NK-92 (cell line): ENCODE data around the gene ATG9A.
"Not testable (repeated sequence)": the region's sequence is repeated elsewhere in the genome, so short reads cannot be mapped to it uniquely, and the experiment has no call there.

ENCODE experiments used
- DNase-seq: peaks from one replicate; lab custom pipeline; 2025; ENCODE audit not compliant: unreplicated experiment; lab: John Stamatoyannopoulos, UW

Gene ATG9A

DNA sequence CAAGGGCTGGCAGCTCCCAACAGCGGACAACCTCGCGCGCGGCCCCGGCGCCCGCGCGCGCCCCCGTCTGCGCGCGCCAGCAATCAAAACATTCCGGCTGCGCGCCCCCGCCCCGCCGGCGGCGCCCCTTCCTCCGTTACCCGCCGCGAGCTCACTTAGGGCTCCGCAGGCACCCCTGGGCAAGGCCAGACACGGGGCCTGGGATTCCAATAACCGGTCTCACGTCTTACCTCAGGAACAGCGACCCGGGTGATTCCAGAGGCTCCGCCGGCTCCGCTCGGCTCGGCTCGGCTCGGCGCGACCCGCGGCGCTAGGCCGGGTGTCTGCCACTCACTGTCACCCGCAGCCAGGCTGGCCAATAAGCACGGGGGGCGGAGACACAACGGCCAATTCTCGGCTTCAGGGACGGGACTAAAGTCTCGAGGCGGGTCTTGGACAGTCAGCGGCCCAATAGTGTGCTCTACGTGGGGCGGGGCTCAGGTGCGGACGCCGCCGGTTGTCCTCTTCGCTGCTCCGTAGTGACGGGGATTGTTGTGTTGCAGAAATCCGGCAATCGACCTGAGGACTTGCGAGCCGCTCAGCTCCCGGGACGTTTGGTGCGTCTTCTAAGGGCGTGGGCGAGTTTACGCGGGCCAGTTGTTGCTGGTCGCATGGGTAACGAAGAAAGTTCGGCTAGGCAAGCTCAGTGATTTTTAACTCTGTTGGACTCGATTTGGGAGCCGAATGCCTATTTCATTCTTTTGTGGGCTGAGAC, at the start of gene ATG9A, which contains the start of gene ANKZF1:
Gene ATG9A (minus strand): TSS at position 332 of the 754 bp plus-strand sequence. CDS start 1,612 bp downstream, outside the sequence.
Gene ANKZF1 (plus strand): TSS at position 502 of the 754 bp plus-strand sequence. CDS start 452 bp downstream, outside the sequence.
- DNase-seq = peak; percentile 95

GRCh38 chr2:219278655-219279150, 49.3 kb upstream of the ATG9A start:
- no peak for DNase-seq

GRCh38 chr2:219277703-219278654, 48.5 kb upstream of the ATG9A start:
- DNase-seq = no peak

DNA sequence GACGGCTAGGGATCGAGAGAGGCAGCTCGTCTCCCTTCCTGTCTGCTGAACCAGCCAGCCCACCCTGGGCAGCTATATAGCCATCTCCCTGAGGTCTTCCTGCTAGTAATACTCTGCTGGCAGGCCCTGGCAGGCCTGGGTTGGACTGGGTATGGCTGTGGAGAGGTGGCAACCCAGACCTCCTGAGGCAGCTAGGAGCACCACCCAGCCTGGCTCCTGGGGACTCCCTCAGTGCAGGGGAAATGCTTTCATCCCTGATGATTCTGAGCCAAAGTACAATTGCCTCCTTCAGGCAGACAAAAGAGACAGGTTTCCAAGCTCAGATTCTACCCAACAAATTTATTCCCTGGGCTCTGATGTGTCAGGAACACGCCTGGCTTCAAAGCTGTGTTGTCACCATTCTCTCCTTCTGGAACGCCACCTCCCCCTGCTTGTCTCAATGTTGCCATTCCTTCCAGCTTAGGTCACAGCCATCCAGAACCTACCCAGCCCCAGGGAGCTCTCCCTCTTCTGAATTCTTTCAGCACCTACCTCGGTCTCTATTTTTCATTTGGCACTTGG, 45.0 kb upstream of the ATG9A start:
- no peak for DNase-seq

DNA sequence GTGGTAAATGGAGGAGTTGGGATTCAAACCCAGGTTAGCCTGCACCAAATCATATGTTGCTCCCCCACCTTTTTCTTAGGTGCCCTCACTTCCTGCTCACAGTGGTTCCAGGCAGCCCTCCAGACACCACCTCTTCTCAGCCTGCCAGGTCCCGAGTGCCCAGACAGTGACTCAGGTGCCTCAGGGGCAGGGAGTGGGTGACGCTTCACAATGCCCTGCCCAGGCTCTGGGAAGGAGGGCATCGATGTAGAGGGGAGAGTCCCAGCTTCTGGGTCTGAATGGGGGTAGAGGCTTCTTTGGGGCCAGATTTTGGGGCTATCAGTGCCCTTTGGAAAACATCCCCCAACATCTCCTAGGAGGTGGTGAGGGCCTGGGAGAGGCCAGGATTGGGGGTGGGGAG, 44.5 kb upstream of the ATG9A start:
- DNase-seq = no peak

- DNase-seq = no peak
Measured at GRCh38 chr2:219272995-219273394, 43.6 kb upstream of the ATG9A start.

- DNase-seq = no peak
Measured at GRCh38 chr2:219272356-219272755, 42.9 kb upstream of the ATG9A start.

DNA sequence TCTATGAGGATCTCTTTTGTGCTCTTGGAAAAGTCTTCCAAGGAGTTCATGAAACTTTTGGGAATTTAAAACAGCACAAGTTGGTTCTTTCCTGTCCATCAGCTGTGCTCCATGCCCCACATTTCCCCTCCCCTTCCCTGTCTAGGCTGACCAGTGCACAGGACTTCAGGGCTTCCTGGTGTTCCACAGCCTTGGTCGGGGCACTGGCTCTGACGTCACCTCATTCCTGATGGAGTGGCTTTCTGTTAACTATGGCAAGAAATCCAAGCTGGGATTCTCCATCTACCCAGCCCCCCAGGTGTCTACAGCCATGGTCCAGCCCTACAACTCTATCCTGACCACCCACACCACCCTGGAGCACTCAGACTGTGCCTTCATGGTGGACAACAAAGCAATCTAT, 41.6 kb upstream of the ATG9A start:
- no peak for DNase-seq

DNA sequence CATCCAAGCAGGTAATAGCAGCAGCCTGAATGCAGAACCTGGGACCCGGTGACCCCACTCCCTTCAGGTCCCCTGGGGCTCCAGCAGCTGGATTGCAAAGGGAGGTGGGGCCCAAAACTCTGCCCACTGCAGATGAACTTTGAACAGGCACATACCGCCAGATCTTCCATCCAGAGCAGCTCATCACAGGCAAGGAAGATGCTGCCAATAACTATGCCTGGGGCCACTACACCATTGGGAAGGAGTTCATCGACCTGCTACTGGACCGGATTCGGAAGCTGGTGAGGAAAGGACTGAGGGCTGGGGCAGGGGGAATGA, 40.6 kb upstream of the ATG9A start:
- DNase-seq = no peak

DNA sequence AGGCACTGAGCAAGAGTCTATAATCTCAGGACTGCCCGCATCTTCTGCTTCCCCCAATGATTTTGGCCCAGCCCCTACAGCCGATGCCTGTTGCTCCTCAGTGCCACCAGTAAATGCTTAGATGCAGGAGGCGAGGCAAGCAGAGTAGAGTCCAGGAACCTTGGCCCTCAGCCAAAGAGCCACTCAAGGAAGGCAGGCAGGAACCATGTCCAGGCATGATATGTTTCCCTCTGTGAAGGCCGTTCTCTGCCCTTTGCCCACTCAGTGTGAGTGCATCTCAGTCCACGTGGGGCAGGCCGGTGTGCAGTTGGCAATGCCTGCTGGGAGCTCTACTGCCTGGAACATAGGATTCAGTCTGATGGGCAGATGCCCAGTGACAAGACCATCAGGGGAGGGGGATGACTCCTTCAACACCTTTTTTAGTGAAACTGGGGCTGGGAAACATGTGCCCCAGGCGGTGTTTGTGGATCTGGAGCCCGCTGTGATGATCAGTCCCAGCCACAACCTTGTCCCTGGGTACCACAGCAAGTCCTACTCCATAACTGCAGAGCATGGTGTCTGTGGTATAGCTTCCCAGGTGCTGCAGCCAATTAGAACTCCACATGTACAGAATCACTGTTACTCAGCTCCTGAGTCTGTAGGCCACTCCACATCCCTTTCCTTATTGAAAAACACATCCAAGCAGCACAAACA, 40.1 kb upstream of the ATG9A start:
- no peak for DNase-seq

DNA sequence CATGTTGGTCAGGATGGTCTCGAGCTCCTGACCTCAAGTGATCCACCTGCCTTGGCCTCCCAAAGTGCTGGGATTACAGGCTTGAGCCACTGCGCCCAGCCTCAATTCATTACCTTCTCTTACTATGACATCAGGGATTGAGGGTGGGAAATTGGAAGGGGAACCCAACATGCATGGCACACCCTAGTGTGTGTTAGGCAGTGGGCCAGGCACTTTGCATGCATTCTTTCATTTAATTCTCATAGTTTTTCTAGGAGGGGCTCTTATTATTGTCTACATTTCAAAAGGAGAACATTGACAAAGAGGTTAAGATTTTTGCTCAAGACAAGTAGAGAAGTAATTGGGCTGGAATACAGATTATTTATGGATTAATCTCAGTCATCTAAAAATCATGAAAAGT, 38.9 kb upstream of the ATG9A start:
- no peak for DNase-seq

DNA sequence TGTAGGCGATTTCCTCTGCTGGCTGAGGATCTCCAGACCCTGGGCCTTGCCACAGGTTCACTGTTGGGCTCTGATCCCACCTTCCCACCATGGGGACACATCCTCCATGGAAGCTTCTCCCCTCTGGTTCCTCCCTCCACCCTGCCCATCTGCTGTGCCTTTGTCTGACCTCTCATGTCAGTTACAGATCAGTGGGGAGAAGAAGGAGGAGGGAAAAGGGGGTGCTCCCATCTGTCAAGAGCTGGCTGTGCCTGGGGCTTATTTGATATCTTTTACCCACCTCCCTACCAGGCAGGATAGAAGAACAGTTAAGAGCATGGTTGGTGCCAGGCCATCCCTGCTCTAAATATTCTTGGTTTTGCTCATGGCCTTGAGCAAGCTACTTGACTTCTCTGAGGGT, 37.5 kb upstream of the ATG9A start:
- no peak for DNase-seq

DNA sequence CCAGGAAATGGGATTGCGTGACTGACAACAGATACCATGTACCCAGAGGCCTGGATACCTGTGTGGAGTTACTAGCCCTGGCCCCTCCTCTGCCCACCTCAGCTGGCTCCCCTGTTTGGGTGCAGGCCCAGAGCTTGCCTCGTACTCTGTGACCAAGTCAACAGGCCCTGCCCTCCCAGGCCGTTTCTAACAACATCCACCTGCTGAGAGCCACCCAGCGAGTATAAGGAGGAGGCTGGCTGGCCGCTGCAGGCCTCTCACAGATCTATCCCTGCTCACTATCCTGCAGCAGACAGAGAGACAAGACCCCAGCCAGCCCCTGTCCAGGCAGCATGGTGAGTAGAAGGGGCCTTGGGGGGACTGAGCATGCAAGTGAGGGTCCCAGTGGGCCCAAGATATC, 36.8 kb upstream of the ATG9A start:
- DNase-seq = no peak

GRCh38 chr2:219261024-219261855, 31.8 kb upstream of the ATG9A start:
- no peak for DNase-seq

- not testable (repeated sequence) for DNase-seq
Measured at GRCh38 chr2:219258942-219259341, 29.5 kb upstream of the ATG9A start.

GRCh38 chr2:219254590-219255201, 25.3 kb upstream of the ATG9A start:
- DNase-seq = no peak

GRCh38 chr2:219253753-219254589, 24.5 kb upstream of the ATG9A start, which contains the start of gene TUBA4A:
Gene TUBA4A, minus strand, starts transcription at chr2:219253918. Its CDS starts 60 bp downstream, at chr2:219253858.
- DNase-seq = peak; percentile 52

GRCh38 chr2:219252900-219253752, 23.7 kb upstream of the ATG9A start, which contains the start of gene TUBA4B:
Gene TUBA4B, plus strand, starts transcription at chr2:219253243. Its CDS starts 165 bp downstream, at chr2:219253408.
- DNase-seq = no peak
